Neural progenitor cell (in vitro differentiated cells): ENCODE data around the gene TMEM221. TPM values are rescaled to one million over a fixed set of nuclear protein-coding genes. Genes with fewer than 3 reads are reported as not detected.

ENCODE experiments used
- DNase-seq: peaks from one replicate; pipeline ENCODE4 v3.0.0-alpha.2; 2016; ENCODE audit warnings: low spot score
- H2AFZ ChIP-seq: fragments of 200-600 bp; sonication (generic); replicated peaks from 2 replicates; pipeline ENCODE4 v1.6.1; 2016; ENCODE audit warnings: antibody characterized with exemption
- H3F3A ChIP-seq: fragments of 200-600 bp; sonication (generic); 2 replicates; pipeline ENCODE4 v1.6.1; 2016; ENCODE audit warnings: antibody characterized with exemption, low read depth
- H3K27ac ChIP-seq: fragments of 200-600 bp; sonication (generic); 2 replicates; pipeline ENCODE4 v1.5.1; 2016; ENCODE audit warnings: mild to moderate bottlenecking
- H3K27me3 ChIP-seq: fragments of 200-600 bp; sonication (generic); 2 replicates; pipeline ENCODE4 v1.6.1; 2016; ENCODE audit warnings: mild to moderate bottlenecking, moderate library complexity
- H3K36me3 ChIP-seq: fragments of 200-600 bp; sonication (generic); 2 replicates; pipeline ENCODE4 v1.5.1; 2016
- H3K4me1 ChIP-seq: fragments of 200-600 bp; sonication (generic); 2 replicates; pipeline ENCODE4 v1.6.1; 2016; ENCODE audit warnings: mixed run types
- H3K4me2 ChIP-seq: fragments of 200-600 bp; sonication (generic); 2 replicates; pipeline ENCODE4 v1.6.1; 2016
- H3K4me3 ChIP-seq: fragments of 200-600 bp; sonication (generic); 2 replicates; pipeline ENCODE4 v1.5.1; 2016
- H3K79me2 ChIP-seq: fragments of 200-600 bp; sonication (generic); 2 replicates; pipeline ENCODE4 v1.6.1; 2016; ENCODE audit warnings: low read depth
- H3K9ac ChIP-seq: fragments of 200-600 bp; sonication (generic); 2 replicates; pipeline ENCODE4 v1.6.1; 2016
- H3K9me3 ChIP-seq: fragments of 200-600 bp; sonication (generic); 2 replicates; pipeline ENCODE4 v1.5.1; 2016; ENCODE audit warnings: low read depth
- H4K20me1 ChIP-seq: fragments of 200-600 bp; sonication (generic); 2 replicates; pipeline ENCODE4 v1.6.1; 2016; ENCODE audit warnings: low read depth
- H3K27ac Mint-ChIP-seq: 3 replicates; pipeline ENCODE4 v1.8.0; 2021; ENCODE audit warnings: mixed read lengths
- H3K27me3 Mint-ChIP-seq: 2 replicates; pipeline ENCODE4 v1.8.0; 2022; ENCODE audit warnings: low read depth, mild to moderate bottlenecking, inconsistent platforms, moderate library complexity, mixed read lengths; ENCODE audit not compliant: insufficient read depth
- H3K36me3 Mint-ChIP-seq: 3 replicates; pipeline ENCODE4 v1.8.0; 2021; ENCODE audit warnings: mixed read lengths
- H3K4me1 Mint-ChIP-seq: 3 replicates; pipeline ENCODE4 v1.8.0; 2021; ENCODE audit warnings: mixed read lengths
- H3K4me3 Mint-ChIP-seq: 3 replicates; pipeline ENCODE4 v1.8.0; 2021; ENCODE audit warnings: mild to moderate bottlenecking, moderate library complexity, mixed read lengths
- H3K9me3 Mint-ChIP-seq: 3 replicates; pipeline ENCODE4 v1.8.0; 2020; ENCODE audit warnings: mixed read lengths
- CTCF ChIP-seq: fragments of 200-600 bp; sonication (generic); IDR thresholded peaks from 2 replicates; pipeline ENCODE4 v1.5.1; 2017; ENCODE audit warnings: antibody characterized with exemption, mild to moderate bottlenecking
- EZH2 ChIP-seq: fragments of 200-600 bp; sonication (generic); IDR thresholded peaks from 2 replicates; pipeline ENCODE4 v1.6.1; 2017; ENCODE audit warnings: antibody characterized with exemption, mild to moderate bottlenecking, moderate library complexity
- EZH2phosphoT487 ChIP-seq: fragments of 200-600 bp; sonication (generic); IDR thresholded peaks from 2 replicates; pipeline ENCODE4 v1.6.1; 2017; ENCODE audit warnings: antibody characterized with exemption
- total RNA-seq: library from RNA; depleted of rRNA; stranded (reverse); fragments of >200 nt; gene quantifications from 2 replicates; pipeline ENCODE4 v1.2.3, GENCODE V29; 2015; ENCODE audit warnings: low replicate concordance

The TMEM221 gene
- total RNA-seq, 1 donor from 2014 or later, result 0.17 TPM

GRCh38 chr19:17486545-17487240 lies 38.2 kb upstream of the TMEM221 start:
- no peaks in the 10 kb centered on the region for H3K27me3 ChIP-seq
- H3K4me3 Mint-ChIP-seq, result no peak overlapping the region
- H3K9me3 Mint-ChIP-seq, result no peaks in the 10 kb centered on the region

GRCh38 chr19:17484520-17485185 lies 36.2 kb upstream of the TMEM221 start:
- no peak overlapping the region for H3K27ac Mint-ChIP-seq
- no peaks in the 10 kb centered on the region for H3K27me3 ChIP-seq
- H3K27me3 Mint-ChIP-seq, result peaks cover 3% of the 10 kb centered on the region
- H3K79me2 ChIP-seq, result no peaks in the 10 kb centered on the region
- H3F3A ChIP-seq, result no peaks in the 10 kb centered on the region
- H3K4me3 Mint-ChIP-seq, result no peak overlapping the region
- no peak for TF ChIP-seq EZH2
- TF ChIP-seq CTCF, result no peak
- TF ChIP-seq EZH2phosphoT487, result no peak
- DNase-seq, result no peak
- H3K4me2 ChIP-seq, result no peak overlapping the region
- H3K4me3 ChIP-seq, result no peak overlapping the region
- H3K4me1 ChIP-seq, result peaks cover 8% of the 10 kb centered on the region
- no peak overlapping the region for H3K9ac ChIP-seq
- H2AFZ ChIP-seq, result no peak overlapping the region
- peaks cover 3% of the 10 kb centered on the region for H3K36me3 Mint-ChIP-seq
- no peaks in the 10 kb centered on the region for H3K36me3 ChIP-seq
- peaks cover 16% of the 10 kb centered on the region for H4K20me1 ChIP-seq
- H3K27ac ChIP-seq, result no peak overlapping the region
- peaks cover 23% of the 10 kb centered on the region for H3K4me1 Mint-ChIP-seq
- H3K9me3 ChIP-seq, result no peaks in the 10 kb centered on the region
- no peaks in the 10 kb centered on the region for H3K9me3 Mint-ChIP-seq

More at GRCh38 chr19:17486545-17487240, 38.2 kb upstream of the TMEM221 start:
- Histone ChIP-seq H3K36me3 (no peaks in the 10 kb centered on the region), H4K20me1 (peaks cover 15% of the 10 kb centered on the region), H3K4me2 (no peak overlapping the region), H3K4me1 (peaks cover 8% of the 10 kb centered on the region), H3K9ac (no peak overlapping the region), H3F3A (no peaks in the 10 kb centered on the region), H3K4me3 (no peak overlapping the region), H3K27ac (no peak overlapping the region), H3K79me2 (no peaks in the 10 kb centered on the region), H2AFZ (no peak overlapping the region), H3K9me3 (no peaks in the 10 kb centered on the region)
- TF ChIP-seq EZH2phosphoT487 (no peak), EZH2 (no peak), CTCF (no peak)
- Mint-ChIP-seq H3K4me1 (peaks cover 21% of the 10 kb centered on the region), H3K27ac (no peak overlapping the region), H3K36me3 (peaks cover 4% of the 10 kb centered on the region), H3K27me3 (peaks cover 6% of the 10 kb centered on the region)
- no peak for DNase-seq

- Mint-ChIP-seq H3K9me3 (no peaks in the 10 kb centered on the region), H3K4me1 (peaks cover 23% of the 10 kb centered on the region), H3K27me3 (peaks cover 3% of the 10 kb centered on the region), H3K36me3 (no peaks in the 10 kb centered on the region), H3K27ac (no peak overlapping the region), H3K4me3 (no peak overlapping the region)
- no peak overlapping the region for H3K9ac ChIP-seq
- no peaks in the 10 kb centered on the region for H3K27me3 ChIP-seq
- no peak overlapping the region for H2AFZ ChIP-seq
- H3K9me3 ChIP-seq, result no peaks in the 10 kb centered on the region
- H3K79me2 ChIP-seq, result no peaks in the 10 kb centered on the region
- H3K4me2 ChIP-seq, result no peak overlapping the region
- H4K20me1 ChIP-seq, result peaks cover 20% of the 10 kb centered on the region
- H3K27ac ChIP-seq, result no peak overlapping the region
- H3K36me3 ChIP-seq, result no peaks in the 10 kb centered on the region
- TF ChIP-seq EZH2 (no peak), EZH2phosphoT487 (no peak), CTCF (no peak)
- H3K4me1 ChIP-seq, result peaks cover 10% of the 10 kb centered on the region
- DNase-seq, result no peak
- no peaks in the 10 kb centered on the region for H3F3A ChIP-seq
- no peak overlapping the region for H3K4me3 ChIP-seq
These were observed 35.1 kb upstream of the TMEM221 start for GRCh38 chr19:17483605-17484002.
